DND-41 (cell line): ENCODE measurements around the gene TMSB15B.
"Not testable (repeated sequence)": the region's sequence is repeated elsewhere in the genome, so short reads cannot be mapped to it uniquely, and the experiment has no call there.

ENCODE experiments used
- ATAC-seq: fragments of 200-7000 bp; cut with Tn5 transposase; 3 replicates; pipeline ENCODE4 v1.9.1; 2021; ENCODE audit warnings: low read depth; ENCODE audit not compliant: insufficient read depth
- DNase-seq: peaks from one replicate; pipeline ENCODE4 v3.0.0-alpha.2; 2020
- H2AFZ ChIP-seq: 2 replicates; pipeline ENCODE4 v1.6.0; 2012; ENCODE audit warnings: low read depth, low read length
- H3K27ac ChIP-seq: 2 replicates; pipeline ENCODE4 v1.5.1; 2012; ENCODE audit warnings: low read length, inconsistent platforms
- H3K27me3 ChIP-seq: fragments of 200-600 bp; sonication (generic); 2 replicates; pipeline ENCODE4 v1.6.0; 2012; ENCODE audit warnings: low read length, mild to moderate bottlenecking, inconsistent platforms; ENCODE audit not compliant: insufficient read depth, poor library complexity
- H3K36me3 ChIP-seq: 2 replicates; pipeline ENCODE4 v1.5.1; 2012; ENCODE audit warnings: low read length, inconsistent platforms; ENCODE audit not compliant: insufficient read depth
- H3K4me1 ChIP-seq: 2 replicates; pipeline ENCODE4 v1.5.1; 2012; ENCODE audit warnings: mild to moderate bottlenecking, low read length; ENCODE audit not compliant: insufficient read depth
- H3K4me2 ChIP-seq: 2 replicates; pipeline ENCODE4 v1.6.0; 2012; ENCODE audit warnings: mild to moderate bottlenecking, moderate library complexity, low read length, inconsistent platforms; ENCODE audit not compliant: insufficient read depth
- H3K4me3 ChIP-seq, 2 experiments: fragments of 200-600 bp in 1 of 2; shearing (Covaris generic) in 1 of 2; 2 replicates each; pipeline ENCODE4 v1.5.1; 2012 to 2016; ENCODE audit warnings: inconsistent platforms in 2 of 2, low read length in 2 of 2, mild to moderate bottlenecking in 2 of 2, low read depth in 1 of 2, moderate library complexity in 1 of 2
- H3K79me2 ChIP-seq: 2 replicates; pipeline ENCODE4 v1.6.0; 2012; ENCODE audit warnings: low read length, inconsistent platforms; ENCODE audit not compliant: insufficient read depth
- H3K9ac ChIP-seq: 2 replicates; pipeline ENCODE4 v1.6.0; 2012; ENCODE audit warnings: low read depth, mild to moderate bottlenecking, inconsistent platforms, low read length, moderate library complexity
- H3K9me3 ChIP-seq: 2 replicates; pipeline ENCODE4 v1.5.1; 2012; ENCODE audit warnings: low read length, moderate library complexity, mild to moderate bottlenecking, inconsistent platforms; ENCODE audit not compliant: insufficient read depth, severe bottlenecking
- H4K20me1 ChIP-seq: 2 replicates; pipeline ENCODE4 v1.6.0; 2012; ENCODE audit warnings: low read length; ENCODE audit not compliant: insufficient read depth
- CTCF ChIP-seq: IDR thresholded peaks from 2 replicates; pipeline ENCODE4 v1.5.1; 2012; ENCODE audit warnings: borderline replicate concordance, low read length, moderate library complexity, mild to moderate bottlenecking; ENCODE audit not compliant: poor library complexity, severe bottlenecking; ENCODE audit errors: extremely low read depth
- EZH2 ChIP-seq: IDR thresholded peaks from 3 replicates; pipeline ENCODE4 v1.6.1; 2012; ENCODE audit warnings: borderline replicate concordance, low read depth, mild to moderate bottlenecking, moderate library complexity, low read length, inconsistent platforms; ENCODE audit not compliant: severe bottlenecking

The TMSB15B gene

GRCh38 chrX:103918571-103919269 is 43.7 kb upstream of the TMSB15B start:
- Histone ChIP-seq H3K4me2 (peak overlapping the region; percentile 79), H3K27ac (peak overlapping the region; percentile 93), H3K9ac (peak overlapping the region; percentile 83), H3K36me3 (no peaks in the 10 kb centered on the region), H4K20me1 (no peaks in the 10 kb centered on the region), H3K9me3 (no peaks in the 10 kb centered on the region), H3K4me3 (peak overlapping the region; percentile 57 to 81), H2AFZ (peak overlapping the region; percentile 90), H3K4me1 (peaks cover 31% of the 10 kb centered on the region), H3K27me3 (no peaks in the 10 kb centered on the region), H3K79me2 (peaks cover 34% of the 10 kb centered on the region)
- DNase-seq, result peak; percentile 71
- TF ChIP-seq EZH2, result no peak
- TF ChIP-seq CTCF, result no peak
- peak; percentile 76 for ATAC-seq

GRCh38 chrX:103919270-103919637 is 43.2 kb upstream of the TMSB15B start:
- peak overlapping the region; percentile 90 for H2AFZ ChIP-seq
- H3K79me2 ChIP-seq, result peaks cover 39% of the 10 kb centered on the region
- peak; percentile 62 for DNase-seq
- H3K4me2 ChIP-seq, result peak overlapping the region; percentile 79
- H3K36me3 ChIP-seq, result no peaks in the 10 kb centered on the region
- no peaks in the 10 kb centered on the region for H3K27me3 ChIP-seq
- H4K20me1 ChIP-seq, result peaks cover 2% of the 10 kb centered on the region; the same call in 1 of the 2 replicates
- peak; percentile 73 for ATAC-seq
- TF ChIP-seq CTCF (peak; percentile 43), EZH2 (no peak)
- peak overlapping the region; percentile 93 for H3K27ac ChIP-seq
- H3K4me3 ChIP-seq, result peak overlapping the region; percentile 57 to 81
- peaks cover 31% of the 10 kb centered on the region for H3K4me1 ChIP-seq
- H3K9ac ChIP-seq, result peak overlapping the region; percentile 83
- H3K9me3 ChIP-seq, result no peaks in the 10 kb centered on the region

GRCh38 chrX:103920515-103920914 is 41.9 kb upstream of the TMSB15B start:
- not testable (repeated sequence) for H2AFZ ChIP-seq
- H3K9ac ChIP-seq, result peak overlapping the region; percentile 83; the same call in 1 of the 2 replicates
- H3K4me2 ChIP-seq, result peak overlapping the region; percentile 79

GRCh38 chrX:103927030-103927429 is 35.4 kb upstream of the TMSB15B start:
- Histone ChIP-seq H3K4me1 (no peaks in the 10 kb centered on the region), H3K27ac (no peak overlapping the region), H3K79me2 (peaks cover 37% of the 10 kb centered on the region), H4K20me1 (peaks cover 18% of the 10 kb centered on the region), H3K9me3 (no peaks in the 10 kb centered on the region), H3K9ac (no peak overlapping the region), H2AFZ (no peak overlapping the region), H3K36me3 (peaks cover 7% of the 10 kb centered on the region; the same call in 1 of the 2 replicates), H3K4me3 (no peak overlapping the region), H3K4me2 (no peak overlapping the region), H3K27me3 (no peaks in the 10 kb centered on the region)
- TF ChIP-seq EZH2, result no peak
- no peak for TF ChIP-seq CTCF
- no peak for DNase-seq
- ATAC-seq, result no peak

More at GRCh38 chrX:103920515-103920914, 41.9 kb upstream of the TMSB15B start:
- not testable (repeated sequence) for ATAC-seq, H3K27me3 ChIP-seq, H3K36me3 ChIP-seq, DNase-seq, H4K20me1 ChIP-seq, H3K9me3 ChIP-seq
- Histone ChIP-seq H3K79me2 (peaks cover 51% of the 10 kb centered on the region), H3K4me1 (peaks cover 31% of the 10 kb centered on the region), H3K4me3 (peak overlapping the region in 1 of 2 experiments; percentile 81; a peak in 2 of 4 replicates), H3K27ac (peak overlapping the region; percentile 20; the same call in 1 of the 2 replicates)
